NCI-H82 (cell line): Measurements from ENCODE around the gene GPATCH2L.
A peak's percentile ranks its signal among the peaks of the same experiment; 100 is the strongest.

Experiments used
- DNase-seq: peaks from one replicate; lab custom pipeline; 2025; lab: John Stamatoyannopoulos, UW

GPATCH2L gene

GRCh38 chr14:76136476-76137110, 15.1 kb upstream of the GPATCH2L start:
- peak; percentile 12 for DNase-seq

DNA sequence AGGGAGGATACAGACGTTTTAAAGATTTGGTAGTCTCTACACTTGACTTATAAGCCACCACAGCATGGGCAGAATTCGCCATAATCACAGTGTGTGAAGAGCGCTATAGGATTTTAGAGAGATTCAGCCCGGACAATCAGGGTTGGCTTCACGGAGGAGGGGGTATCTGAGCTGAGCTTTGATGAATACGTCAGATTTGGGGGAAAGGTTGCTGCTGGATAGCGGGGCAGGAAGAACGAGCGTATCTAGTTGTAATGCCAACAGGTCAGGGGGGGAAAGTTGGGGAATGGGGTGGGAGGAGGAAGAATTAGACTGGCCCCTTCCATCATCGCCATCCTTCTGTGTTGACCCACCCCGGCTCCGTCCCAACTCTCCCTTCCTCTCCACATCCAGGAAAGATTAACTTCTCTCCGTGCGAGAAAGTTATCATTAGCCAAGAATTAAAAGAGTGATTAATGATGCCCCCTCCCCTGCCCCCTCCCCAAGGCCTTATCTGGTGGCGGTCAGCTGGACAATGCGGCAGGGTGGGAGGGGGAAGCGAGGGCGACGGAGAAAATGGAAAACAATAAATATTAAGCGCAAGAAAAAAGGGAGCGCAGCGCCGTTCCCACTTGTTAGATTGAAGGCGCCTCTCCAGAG, 13.5 kb upstream of the GPATCH2L start:
- no peak for DNase-seq

GRCh38 chr14:76138758-76139723, 12.7 kb upstream of the GPATCH2L start:
- peak; percentile 18 for DNase-seq

- DNase-seq = no peak
These were observed 8.1 kb upstream of the GPATCH2L start for GRCh38 chr14:76143642-76144041.

DNA sequence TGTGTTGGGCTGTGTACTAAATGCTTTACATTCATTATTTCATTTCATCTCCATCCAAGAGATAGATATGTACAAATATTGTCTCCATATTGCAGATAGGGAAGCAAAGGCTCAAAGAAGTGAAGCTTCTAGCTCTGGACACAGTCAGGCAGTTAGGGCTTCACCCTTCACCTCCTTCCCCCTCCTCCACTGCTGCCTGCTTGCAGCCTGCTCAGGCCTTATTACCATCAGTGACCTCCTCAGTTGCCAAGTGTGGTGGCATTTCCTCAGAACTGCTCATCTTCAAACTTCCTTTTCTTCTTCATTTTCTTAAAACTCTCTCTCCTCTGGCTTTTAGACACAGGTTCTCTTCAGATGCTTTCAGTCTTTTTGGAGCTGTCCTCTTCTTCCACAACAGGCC, 4.7 kb upstream of the GPATCH2L start:
- DNase-seq = no peak

DNA sequence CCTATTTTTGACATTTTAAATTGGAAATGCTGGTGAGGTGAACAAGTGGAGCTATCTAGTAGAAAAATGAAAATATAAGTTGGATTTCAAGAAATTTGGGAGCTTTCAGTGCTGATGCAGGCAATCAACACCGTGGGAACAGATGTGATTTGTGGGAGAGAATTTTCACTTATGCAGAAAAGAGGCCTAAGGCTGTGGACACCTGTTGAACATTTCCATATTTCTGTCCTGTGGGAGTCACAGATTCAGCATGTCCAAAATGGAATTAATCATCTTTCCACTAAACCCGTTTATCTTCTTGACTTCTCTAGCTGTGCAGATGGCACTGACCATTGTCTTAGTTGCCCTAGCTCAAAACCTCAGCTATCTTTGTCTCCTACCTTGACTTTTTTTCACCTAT, 2.5 kb upstream of the GPATCH2L start:
- no peak for DNase-seq

- peak; percentile 45 for DNase-seq
These were observed 585 bp downstream of the GPATCH2L start for GRCh38 chr14:76152333-76152681.

- DNase-seq = no peak
These were observed 2.2 kb downstream of the GPATCH2L start for GRCh38 chr14:76153919-76154318.

- DNase-seq = no peak
These were observed 2.9 kb downstream of the GPATCH2L start for GRCh38 chr14:76154539-76155126.

DNA sequence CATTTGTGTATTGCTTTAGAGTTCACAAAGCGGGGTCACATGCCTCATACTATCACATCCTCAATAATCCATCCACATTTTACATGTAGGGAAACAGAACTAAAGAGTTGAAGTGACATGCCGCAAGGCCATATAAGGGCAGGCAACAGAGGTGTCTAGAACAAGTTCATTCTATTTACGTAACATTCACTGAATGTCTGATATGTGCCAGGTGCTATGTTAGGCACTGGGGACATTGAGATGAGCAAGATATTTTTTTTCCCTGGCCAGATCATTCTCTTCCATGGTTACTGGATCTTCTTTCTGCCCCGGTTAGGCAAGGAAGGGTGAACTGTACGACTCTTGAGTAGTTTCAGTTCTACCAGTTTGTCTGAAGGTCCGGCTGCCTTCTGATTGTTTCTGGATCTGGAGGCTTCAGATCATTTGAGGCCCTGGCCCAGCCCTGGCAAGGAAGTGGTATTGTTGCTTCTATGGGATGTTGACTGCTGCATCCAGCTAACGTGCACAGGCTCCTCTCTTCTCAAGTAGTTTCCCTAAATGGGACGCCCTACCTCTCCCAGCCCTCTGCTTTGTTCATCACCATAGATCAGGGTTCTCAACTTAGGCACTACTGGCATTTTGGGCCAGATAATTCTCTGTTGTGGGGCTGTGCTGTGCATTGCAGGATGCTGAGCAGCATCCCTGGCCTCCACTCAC, 12.1 kb downstream of the GPATCH2L start:
- DNase-seq = no peak

DNA sequence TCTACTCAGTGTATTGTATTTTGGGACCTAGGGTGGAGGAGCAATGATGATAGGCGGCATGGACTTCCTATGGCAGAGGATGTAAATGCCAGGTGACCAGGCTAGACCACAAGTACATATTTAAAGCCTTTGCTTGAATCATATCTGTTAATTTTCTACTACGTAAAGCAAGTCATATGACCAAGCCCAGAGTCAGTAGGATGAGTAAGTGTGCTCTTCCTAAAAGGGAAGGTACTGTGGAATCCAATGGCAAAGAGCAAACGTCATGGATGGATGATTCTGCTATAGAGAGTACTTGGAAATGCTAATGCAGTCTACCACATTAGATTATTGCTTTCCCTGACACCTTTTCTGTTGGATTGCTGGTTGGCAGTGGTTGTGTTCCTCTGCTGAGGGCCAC, 16.8 kb downstream of the GPATCH2L start:
- DNase-seq = no peak

GRCh38 chr14:76169776-76170175, 18.1 kb downstream of the GPATCH2L start:
- DNase-seq = no peak

DNA sequence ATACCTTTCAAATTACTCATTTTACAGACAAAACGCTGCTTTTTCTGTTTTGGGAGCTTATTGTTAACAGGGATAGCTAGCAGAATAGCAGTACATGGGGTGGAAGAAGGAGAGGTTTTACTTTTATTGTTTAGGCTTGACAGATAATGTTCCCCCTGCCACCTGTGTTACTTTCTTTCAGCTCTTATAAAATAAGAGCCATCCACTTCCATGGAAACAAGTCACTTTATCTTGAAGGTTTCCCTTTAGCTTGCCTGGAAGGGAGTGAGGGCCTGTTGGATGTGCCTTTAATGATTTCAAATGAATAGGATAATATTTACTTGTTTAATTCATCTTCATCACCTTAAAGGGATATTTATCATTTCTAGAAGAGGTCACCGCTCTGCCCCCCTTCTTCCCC, 23.3 kb downstream of the GPATCH2L start:
- no peak for DNase-seq

GRCh38 chr14:76175942-76176341, 24.2 kb downstream of the GPATCH2L start:
- no peak for DNase-seq

DNA sequence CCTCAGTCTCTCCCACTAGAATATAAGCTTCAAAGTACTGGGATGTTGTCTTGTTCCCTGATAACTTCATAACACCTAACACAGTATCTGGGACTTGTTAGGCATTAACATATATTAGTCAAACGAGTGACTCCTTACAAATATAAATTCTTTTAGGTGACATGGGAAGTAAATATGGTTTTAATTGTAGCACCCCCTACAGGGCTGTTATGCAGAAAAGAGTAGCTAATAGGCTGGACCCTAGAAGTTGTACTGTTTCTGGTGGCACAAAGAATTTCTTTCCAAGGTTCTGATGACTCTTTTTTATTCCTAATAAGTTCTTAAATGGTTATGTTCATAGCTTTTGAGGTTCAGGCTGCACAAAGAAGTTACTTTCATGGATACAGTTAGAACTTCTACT, 29.8 kb downstream of the GPATCH2L start:
- peak; percentile 5 for DNase-seq

DNA sequence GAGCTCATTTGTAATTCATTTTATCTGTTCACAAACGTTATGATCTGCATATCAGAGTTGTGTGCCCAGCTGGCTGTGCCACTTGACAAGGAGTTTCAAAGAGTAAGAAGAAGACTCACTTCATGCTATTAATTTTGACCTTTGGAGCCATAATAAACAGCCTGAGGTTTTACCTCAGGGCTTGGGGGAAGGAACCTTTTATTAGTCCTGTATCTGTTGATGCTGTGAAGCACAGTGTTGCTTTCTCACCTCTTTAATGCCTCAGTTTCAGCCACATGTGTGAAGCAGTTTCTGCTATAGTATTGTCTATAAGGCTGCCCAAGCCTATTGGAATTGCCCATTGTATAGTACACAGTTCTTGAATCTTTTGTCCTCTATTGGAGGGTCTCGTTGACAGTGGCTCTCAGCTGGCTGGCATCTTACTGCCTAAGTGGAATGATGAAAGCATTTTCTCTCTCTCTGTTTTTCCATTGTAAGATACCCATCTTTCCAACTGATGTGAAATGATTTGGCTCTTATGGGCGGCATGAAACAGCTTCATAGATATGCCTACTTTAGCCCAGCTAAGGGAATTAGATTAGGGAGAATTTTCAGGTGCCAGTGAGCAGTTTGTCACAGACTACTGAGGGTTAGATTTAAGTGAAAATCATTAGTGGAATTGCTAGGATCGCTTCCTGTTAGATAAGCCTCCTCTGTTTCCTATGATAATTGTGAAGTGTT, 34.7 kb downstream of the GPATCH2L start:
- DNase-seq = peak; percentile 43

DNA sequence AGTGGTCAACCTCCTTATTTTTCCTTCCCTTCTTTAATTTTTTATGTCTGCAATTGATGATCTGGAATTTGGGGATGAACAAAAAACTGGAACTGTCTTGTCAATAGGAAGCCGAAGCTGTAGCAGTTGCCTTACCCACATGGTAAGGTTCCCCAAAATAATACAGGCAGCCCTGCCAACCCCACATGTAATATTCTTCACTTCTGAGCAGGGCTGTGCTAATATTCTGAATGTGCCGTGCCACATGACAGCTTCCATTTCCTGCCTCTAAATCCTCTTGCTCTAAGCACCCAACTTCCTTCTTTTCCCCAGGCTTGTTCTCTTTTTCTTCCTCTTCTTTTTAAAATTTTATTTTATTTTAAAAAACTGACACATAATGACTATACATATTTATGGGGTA, 39.6 kb downstream of the GPATCH2L start:
- DNase-seq = no peak

GRCh38 chr14:76193696-76194095, 42.0 kb downstream of the GPATCH2L start:
- DNase-seq = no peak

DNA sequence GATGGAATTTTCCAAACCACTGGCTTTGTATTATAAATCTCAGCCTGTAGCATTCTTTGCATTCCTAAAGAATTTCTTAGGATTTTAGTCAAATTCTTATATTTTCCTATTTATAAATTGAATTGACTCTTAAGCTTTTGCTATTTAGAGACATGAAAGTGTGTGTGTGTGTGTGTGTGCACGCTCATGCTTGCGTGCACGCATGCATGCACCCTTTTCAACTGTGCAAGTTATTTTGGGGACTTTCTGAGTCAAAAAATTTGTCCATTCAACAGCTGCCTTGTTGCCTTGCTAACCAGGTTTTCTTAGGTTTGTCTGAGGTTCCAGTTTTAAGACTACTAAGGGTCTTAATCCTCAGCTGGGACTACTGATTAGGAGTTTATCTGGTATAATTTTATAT, 42.6 kb downstream of the GPATCH2L start:
- DNase-seq = no peak

GRCh38 chr14:76195003-76195402, 43.3 kb downstream of the GPATCH2L start:
- no peak for DNase-seq

GRCh38 chr14:76196980-76197695, 45.4 kb downstream of the GPATCH2L start:
- no peak for DNase-seq
